ENCODE measurements around the gene SLC25A15. TPM values are rescaled to one million over a fixed set of nuclear protein-coding genes. Genes with fewer than 3 reads are reported as not detected.
A peak's percentile ranks its signal among the peaks of the same experiment; 100 is the strongest.
"Not testable (repeated sequence)": the region's sequence is repeated elsewhere in the genome, so short reads cannot be mapped to it uniquely, and the experiment has no call there.

SLC25A15 gene
- total RNA-seq, 2 donors from 2014 or later = 7.7 to 12.6 TPM

GRCh38 chr13:40780822-40781401 lies 8.5 kb upstream of the SLC25A15 start:
- no peaks in the 10 kb centered on the region for H3K27me3 ChIP-seq (replicated peaks; ENCODE audit: insufficient read depth)
- H3K9me3 ChIP-seq = no peaks in the 10 kb centered on the region
- ATAC-seq (ENCODE audit: insufficient number of reproducible peaks, low FRiP score, low read depth) (no peak), DNase-seq (ENCODE audit: low spot score) (no peak)
- H3K36me3 ChIP-seq = no peaks in the 10 kb centered on the region
- no peak for TF ChIP-seq CTCF (IDR thresholded peaks at IDR 0.05)
- no peak overlapping the region for H3K4me3 ChIP-seq
- no peak overlapping the region for H3K27ac ChIP-seq
- peaks cover 0 to 8% of the 10 kb centered on the region in 2 donors for H3K4me1 ChIP-seq (ENCODE audit: control insufficient read depth in 1 of 2, low read depth in 2 of 2)

GRCh38 chr13:40781717-40782116 lies 7.7 kb upstream of the SLC25A15 start:
- Histone ChIP-seq H3K27ac (no peak overlapping the region), H3K4me3 (no peak overlapping the region), H3K36me3 (no peaks in the 10 kb centered on the region), H3K27me3 (replicated peaks; ENCODE audit: insufficient read depth) (no peaks in the 10 kb centered on the region), H3K9me3 (no peaks in the 10 kb centered on the region), H3K4me1 (ENCODE audit: control insufficient read depth in 1 of 2, low read depth in 2 of 2) (peaks cover 0 to 8% of the 10 kb centered on the region in 2 donors)
- DNase-seq (ENCODE audit: low spot score) (no peak), ATAC-seq (ENCODE audit: insufficient number of reproducible peaks, low FRiP score, low read depth) (no peak)
- no peak for TF ChIP-seq CTCF (IDR thresholded peaks at IDR 0.05)

- DNase-seq (ENCODE audit: low spot score); ATAC-seq (ENCODE audit: insufficient number of reproducible peaks, low FRiP score, low read depth); H3K36me3 ChIP-seq; H3K9me3 ChIP-seq; H3K27me3 ChIP-seq (replicated peaks; ENCODE audit: insufficient read depth); H3K27ac ChIP-seq; H3K4me1 ChIP-seq (ENCODE audit: control insufficient read depth in 1 of 2, low read depth in 2 of 2); H3K4me3 ChIP-seq: not testable (repeated sequence)
Measured at GRCh38 chr13:40782971-40783370, 6.4 kb upstream of the SLC25A15 start.

GRCh38 chr13:40784540-40784939 lies 4.9 kb upstream of the SLC25A15 start:
- no peak for DNase-seq (ENCODE audit: low spot score)
- H3K36me3 ChIP-seq = no peaks in the 10 kb centered on the region
- H3K9me3 ChIP-seq = no peaks in the 10 kb centered on the region
- no peaks in the 10 kb centered on the region for H3K27me3 ChIP-seq (replicated peaks; ENCODE audit: insufficient read depth)
- ATAC-seq (ENCODE audit: insufficient number of reproducible peaks, low FRiP score, low read depth) = no peak
- TF ChIP-seq CTCF (IDR thresholded peaks at IDR 0.05) = no peak
- H3K27ac ChIP-seq = no peak overlapping the region
- H3K4me1 ChIP-seq (ENCODE audit: control insufficient read depth in 1 of 2, low read depth in 2 of 2) = peaks cover 4% of the 10 kb centered on the region in 2 donors
- H3K4me3 ChIP-seq = no peak overlapping the region

GRCh38 chr13:40786568-40786996 lies 2.8 kb upstream of the SLC25A15 start:
- Histone ChIP-seq H3K4me3 (no peak overlapping the region), H3K27ac (no peak overlapping the region), H3K36me3 (no peaks in the 10 kb centered on the region), H3K9me3 (no peaks in the 10 kb centered on the region), H3K27me3 (replicated peaks; ENCODE audit: insufficient read depth) (no peaks in the 10 kb centered on the region), H3K4me1 (ENCODE audit: control insufficient read depth in 1 of 2, low read depth in 2 of 2) (peaks cover 4 to 11% of the 10 kb centered on the region in 2 donors)
- DNase-seq (ENCODE audit: low spot score) = no peak
- no peak for TF ChIP-seq CTCF (IDR thresholded peaks at IDR 0.05)
- no peak for ATAC-seq (ENCODE audit: insufficient number of reproducible peaks, low FRiP score, low read depth)

GRCh38 chr13:40787062-40787461 lies 2.3 kb upstream of the SLC25A15 start:
- DNase-seq (ENCODE audit: low spot score) (no peak), ATAC-seq (ENCODE audit: insufficient number of reproducible peaks, low FRiP score, low read depth) (no peak)
- TF ChIP-seq CTCF (IDR thresholded peaks at IDR 0.05) = no peak
- peaks cover 4 to 11% of the 10 kb centered on the region in 2 donors for H3K4me1 ChIP-seq (ENCODE audit: control insufficient read depth in 1 of 2, low read depth in 2 of 2)
- H3K36me3 ChIP-seq = no peaks in the 10 kb centered on the region
- H3K9me3 ChIP-seq = no peaks in the 10 kb centered on the region
- no peaks in the 10 kb centered on the region for H3K27me3 ChIP-seq (replicated peaks; ENCODE audit: insufficient read depth)
- H3K4me3 ChIP-seq = no peak overlapping the region
- H3K27ac ChIP-seq = no peak overlapping the region

- not testable (repeated sequence) for ATAC-seq (ENCODE audit: insufficient number of reproducible peaks, low FRiP score, low read depth); H3K27me3 ChIP-seq (replicated peaks; ENCODE audit: insufficient read depth)
- H3K4me3 ChIP-seq = peak overlapping the region; percentile 89
Measured at GRCh38 chr13:40788540-40789274, 704 bp upstream of the SLC25A15 start.

More at GRCh38 chr13:40788540-40789274, 704 bp upstream of the SLC25A15 start:
- H3K36me3 ChIP-seq; DNase-seq (ENCODE audit: low spot score); H3K9me3 ChIP-seq: not testable (repeated sequence)
- H3K4me1 ChIP-seq (ENCODE audit: control insufficient read depth in 1 of 2, low read depth in 2 of 2) = peaks cover 4 to 11% of the 10 kb centered on the region in 2 donors
- H3K27ac ChIP-seq = peak overlapping the region; percentile 70 to 89
